Heart right ventricle (tissue), 16 donors: ENCODE measurements around the gene OR2B2. TPM values are rescaled to one million over a fixed set of nuclear protein-coding genes. Genes with fewer than 3 reads are reported as not detected.
A peak's percentile ranks its signal among the peaks of the same experiment; 100 is the strongest.
"Not testable (repeated sequence)": the region's sequence is repeated elsewhere in the genome, so short reads cannot be mapped to it uniquely, and the experiment has no call there.

Experiments
- ATAC-seq, 8 donors: fragments of 200-7000 bp; cut with Tn5 transposase; one replicate each; pipeline ENCODE4 v1.9.1; 2020; ENCODE audit warnings: mild to moderate bottlenecking in 8 of 8, moderate library complexity in 8 of 8, moderate number of reproducible peaks in 1 of 8
- DNase-seq, 2 donors: peaks; one replicate each; pipeline ENCODE4 v3.0.0-alpha.2; 2020
- H3K27ac ChIP-seq, 10 donors: fragments of 200-600 bp; sonication (generic) in 2 of 10; one replicate each; pipeline versions ENCODE4 v1.5.0 to v1.8.0; 2020 to 2022; ENCODE audit warnings: mild to moderate bottlenecking in 3 of 10
- H3K27me3 ChIP-seq, 7 donors: fragments of 200-600 bp; one replicate each; pipeline ENCODE4 v1.8.0; 2021 to 2022; ENCODE audit warnings: mild to moderate bottlenecking in 2 of 7
- H3K36me3 ChIP-seq, 9 donors: fragments of 200-600 bp; sonication (generic) in 1 of 9; one replicate each; pipeline versions ENCODE4 v1.5.0 to v1.8.0; 2020 to 2022; ENCODE audit warnings: mild to moderate bottlenecking in 2 of 9
- H3K4me1 ChIP-seq, 9 donors: fragments of 200-600 bp; sonication (generic) in 1 of 9; one replicate each; pipeline versions ENCODE4 v1.5.0 to v1.8.0; 2020 to 2022; ENCODE audit warnings: mild to moderate bottlenecking in 4 of 9
- H3K4me3 ChIP-seq, 10 donors: fragments of 200-600 bp; sonication (generic) in 2 of 10; one replicate each; pipeline versions ENCODE4 v1.5.0 to v1.8.0; 2020 to 2022; ENCODE audit warnings: mild to moderate bottlenecking in 7 of 10, moderate library complexity in 2 of 10
- H3K9me3 ChIP-seq, 11 donors: fragments of 200-600 bp in 10 of 11; sonication (generic) in 2 of 11; one replicate each; pipeline versions ENCODE4 v1.5.0 to v1.8.0; 2013 to 2022; ENCODE audit warnings: mild to moderate bottlenecking in 2 of 11, control low read depth in 1 of 11, moderate library complexity in 1 of 11
- WGBS, 2 donors: extraction: QIAGEN DNeasy Blood & Tissue Kit; methylation state at CpG; one replicate each; pipeline ENCODE4 v1.1.7; 2013; ENCODE audit warnings: inconsistent platforms in 1 of 2; 5-methylcytosine and 5-hydroxymethylcytosine counted together
- intact Hi-C, 10 donors: fragments of 100-400 bp; cut with DNase I; formaldehyde crosslinking; loops; one replicate each; pipeline versions ENCODE4 v1.11.1 to v1.14.2; 2022
- polyA plus RNA-seq, 2 donors: library from polyadenylated mRNA; stranded (reverse); fragments of 200-250 nt; gene quantifications; one replicate each; pipeline ENCODE4 v1.2.3, GENCODE V29; 2013
- total RNA-seq, 10 donors: library from RNA; stranded (reverse); fragmentation: NEBNext Ultra II Directional in 3 of 10; extraction: Animal tissue kit (Norgen Biotek cat#: 25700) in 3 of 10; gene quantifications; one replicate each; pipeline versions ENCODE4 v1.2.1 to v1.2.4, GENCODE V29; 2021 to 2023
- TF ChIP-seq, protein P1 (sequence below), 9 donors: fragments of 200-600 bp; sonication (generic) in 2 of 9; IDR thresholded peaks; one replicate each; pipeline versions ENCODE4 v1.5.0 to v1.8.0; 2021 to 2022; ENCODE audit warnings: antibody characterized with exemption in 9 of 9, mild to moderate bottlenecking in 5 of 9, moderate library complexity in 1 of 9
- donor health status: Arrhythmogenic right ventricular cardiomyopathy.
- donor health status: ischemic (EF 13 %, LVEDD 7.1; RV severe dilation, severe dysfunction).
- donor health status: healthy with polysubstance abuse.
- donor health status: DM: no; HTN: yes; CAD: no.
- donor health status: DM: no; HTN: no; CAD: no.
- donor health status: ischemic (EF 25% LVEDD 6.9; RV normal size, moderate dysfunction).
- donor health status: ischemic (EF 25% LVEDD 5.7; RV mildly dilated, moderate dysfunction).
- donor health status: healthy.
- donor health status: DM: yes; HTN: yes; CAD: no.
- donor health status: Ischemic cardiomyopathy.
- donor health status: ischemic (EF 35%, LVEDD 5.7; RV mildly dilated, moderate dysfunction).
- donor health status: nonischemic (EF 11% LVEDD 7.7; RV severe dilation, severe dysfunction).
- donor health status: DM: yes; HTN: yes; CAD: no.
- donor health status: PGD.
- donor health status: ischemic (EF 29% LVEDD 5.4; RV normal size, mild dysfunction).
- donor health status: nonischemic (EF 23%, LVEDD 6.1; RV moderate dilation, normal function).

The OR2B2 gene
- total and polyA plus RNA-seq, 12 donors = not detected

DNA sequence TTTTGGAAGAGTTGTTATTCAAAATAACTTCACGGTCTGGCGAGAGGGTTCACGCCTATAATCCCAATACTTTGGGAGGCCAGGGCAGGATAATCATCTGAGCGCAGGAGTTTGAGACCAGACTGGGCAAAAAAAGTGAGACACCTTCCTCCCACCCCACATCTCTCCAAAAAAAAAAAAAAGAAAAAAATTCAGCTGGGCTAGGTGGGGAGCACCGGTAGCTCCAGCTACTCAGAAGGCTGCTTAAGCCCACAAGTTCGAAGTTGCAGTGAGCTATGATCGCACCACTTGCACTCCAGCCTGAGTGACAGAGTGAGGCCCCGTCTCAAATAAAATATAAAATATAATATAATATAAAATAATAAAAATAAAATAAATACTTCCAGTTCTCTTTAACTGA, 10.4 kb downstream of the OR2B2 start:
- WGBS, 2 donors = 87 to 93% methylated on average over 8 of the region's 8 CpGs
- H3K4me3 ChIP-seq = peak overlapping the region in 1 of 10 donors; percentile 58
- H3K4me1 ChIP-seq = peaks cover 0 to 13% (median 0%) of the 10 kb centered on the region in 9 donors
- H3K36me3 ChIP-seq = no peaks in the 10 kb centered on the region
- intact Hi-C loops = loop anchor here in 5 of 10 donors (2.0 to 10.0 kb wide), 5 partner anchors 149 to 453 kb away; partner anchors contain the start of gene ZNF184 (in 1 of the 5)
- DNase-seq (no peak), ATAC-seq (no peak)
- no peak overlapping the region for H3K27ac ChIP-seq
- no peaks in the 10 kb centered on the region for H3K9me3 ChIP-seq
- H3K27me3 ChIP-seq = peaks cover 0 to 4% (median 0%) of the 10 kb centered on the region in 7 donors
- TF ChIP-seq, protein P1, sequence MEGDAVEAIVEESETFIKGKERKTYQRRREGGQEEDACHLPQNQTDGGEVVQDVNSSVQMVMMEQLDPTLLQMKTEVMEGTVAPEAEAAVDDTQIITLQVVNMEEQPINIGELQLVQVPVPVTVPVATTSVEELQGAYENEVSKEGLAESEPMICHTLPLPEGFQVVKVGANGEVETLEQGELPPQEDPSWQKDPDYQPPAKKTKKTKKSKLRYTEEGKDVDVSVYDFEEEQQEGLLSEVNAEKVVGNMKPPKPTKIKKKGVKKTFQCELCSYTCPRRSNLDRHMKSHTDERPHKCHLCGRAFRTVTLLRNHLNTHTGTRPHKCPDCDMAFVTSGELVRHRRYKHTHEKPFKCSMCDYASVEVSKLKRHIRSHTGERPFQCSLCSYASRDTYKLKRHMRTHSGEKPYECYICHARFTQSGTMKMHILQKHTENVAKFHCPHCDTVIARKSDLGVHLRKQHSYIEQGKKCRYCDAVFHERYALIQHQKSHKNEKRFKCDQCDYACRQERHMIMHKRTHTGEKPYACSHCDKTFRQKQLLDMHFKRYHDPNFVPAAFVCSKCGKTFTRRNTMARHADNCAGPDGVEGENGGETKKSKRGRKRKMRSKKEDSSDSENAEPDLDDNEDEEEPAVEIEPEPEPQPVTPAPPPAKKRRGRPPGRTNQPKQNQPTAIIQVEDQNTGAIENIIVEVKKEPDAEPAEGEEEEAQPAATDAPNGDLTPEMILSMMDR (IDR thresholded peaks at IDR 0.05) = no peak

DNA sequence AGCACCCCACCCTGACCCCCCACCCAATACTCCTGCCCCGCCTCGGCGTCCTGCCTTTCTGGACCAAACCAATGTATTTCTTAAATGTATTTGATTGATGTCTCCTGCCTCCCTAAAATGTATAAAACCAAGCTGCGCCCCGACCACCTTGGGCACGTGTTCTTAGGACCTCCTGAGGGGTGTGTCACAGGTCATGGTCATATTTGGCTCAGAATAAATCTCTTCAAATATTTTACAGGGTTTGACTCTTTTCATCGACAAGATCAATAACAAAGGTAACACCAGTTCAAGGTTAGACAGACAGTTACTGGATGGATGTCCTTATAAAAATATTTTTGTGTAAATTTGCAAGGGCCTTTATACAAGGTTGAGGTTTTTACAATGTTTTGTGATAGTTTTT, 12.0 kb downstream of the OR2B2 start:
- not testable (repeated sequence) for ATAC-seq, H3K36me3 ChIP-seq, H3K4me3 ChIP-seq, DNase-seq, H3K27ac ChIP-seq, H3K9me3 ChIP-seq, H3K27me3 ChIP-seq
- WGBS, 2 donors = 92 to 94% methylated on average over 7 of the region's 7 CpGs
- intact Hi-C loops = loop anchor here in 4 of 10 donors (5.0 to 10.0 kb wide), 4 partner anchors 148 to 455 kb away; partner anchors contain the start of gene ZNF184 (in 1 of the 4)
- peaks cover 0 to 20% (median 1%) of the 10 kb centered on the region in 9 donors for H3K4me1 ChIP-seq

DNA sequence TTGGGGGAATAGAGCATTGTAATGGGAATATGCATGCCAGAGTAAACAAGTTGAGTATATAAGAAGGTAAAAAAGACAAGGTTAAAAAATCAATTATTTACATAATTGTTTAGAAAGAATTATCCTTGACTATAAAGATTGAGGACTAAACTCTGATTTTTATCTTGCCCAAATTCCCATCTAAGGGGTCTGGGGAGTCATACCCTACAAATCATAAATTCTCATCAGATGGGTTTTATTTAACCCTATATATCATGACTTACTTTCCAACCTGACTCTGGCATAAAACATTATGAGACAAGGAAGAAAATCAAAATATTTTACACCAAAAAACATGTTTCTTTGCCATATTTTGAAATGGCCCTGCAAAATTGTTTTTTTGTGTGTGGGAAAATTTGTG, 12.7 kb downstream of the OR2B2 start:
- peaks cover 0 to 20% (median 6%) of the 10 kb centered on the region in 9 donors for H3K4me1 ChIP-seq
- H3K36me3 ChIP-seq = no peaks in the 10 kb centered on the region
- no peaks in the 10 kb centered on the region for H3K9me3 ChIP-seq
- DNase-seq (no peak), ATAC-seq (no peak)
- no peak overlapping the region for H3K27ac ChIP-seq
- H3K4me3 ChIP-seq = no peak overlapping the region
- intact Hi-C loops = loop anchor here (5.0 to 10.0 kb wide), 14 partner anchors 125 to 775 kb away; partner anchors contain the start of gene ZNF184 (in 4 of the 10)
- TF ChIP-seq, protein P1 (IDR thresholded peaks at IDR 0.05) = no peak
- no peaks in the 10 kb centered on the region for H3K27me3 ChIP-seq

DNA sequence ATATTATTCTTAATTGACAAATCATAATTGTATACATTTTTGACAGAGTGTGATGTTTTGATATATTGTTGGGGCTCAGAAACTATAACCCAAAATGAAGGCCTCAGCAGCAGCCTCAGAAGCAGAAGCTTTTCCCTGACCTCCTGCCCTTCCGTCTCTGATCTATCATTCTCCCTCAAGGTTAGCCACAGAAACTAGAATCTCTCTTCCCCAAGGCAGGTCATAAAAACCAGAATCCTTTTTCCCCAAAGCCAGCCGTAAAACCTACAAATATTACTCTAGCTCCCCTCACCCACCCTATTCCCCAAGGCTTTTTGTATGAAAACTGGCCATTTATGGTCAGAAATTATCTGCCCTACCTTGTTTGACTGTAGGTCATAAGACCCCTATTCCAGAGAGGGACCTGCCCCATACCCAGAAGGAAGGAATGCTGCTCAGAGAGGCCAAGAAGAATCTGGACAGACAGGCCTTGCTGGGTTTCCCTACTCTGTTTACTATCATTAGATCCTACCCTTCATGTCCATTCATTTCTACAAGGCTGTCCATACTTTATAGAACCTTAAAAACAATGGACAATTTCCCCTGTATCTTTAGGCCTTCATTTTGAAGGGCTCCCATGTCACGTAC, 14.5 kb downstream of the OR2B2 start:
- ATAC-seq = no peak
- DNase-seq = no peak
- intact Hi-C loops = loop anchor here (5.0 to 10.0 kb wide), 14 partner anchors 123 to 773 kb away; partner anchors contain the start of gene ZNF184 (in 4 of the 10)
- WGBS, 2 donors = 92 to 100% methylated on average over 3 of the region's 3 CpGs
- Histone ChIP-seq H3K4me1 (peaks cover 0 to 26% (median 14%) of the 10 kb centered on the region in 9 donors), H3K9me3 (no peaks in the 10 kb centered on the region), H3K27me3 (peaks cover 0 to 4% (median 2%) of the 10 kb centered on the region in 7 donors), H3K4me3 (no peak overlapping the region), H3K27ac (no peak overlapping the region), H3K36me3 (no peaks in the 10 kb centered on the region)
- TF ChIP-seq, protein P1 (IDR thresholded peaks at IDR 0.05) = no peak

DNA sequence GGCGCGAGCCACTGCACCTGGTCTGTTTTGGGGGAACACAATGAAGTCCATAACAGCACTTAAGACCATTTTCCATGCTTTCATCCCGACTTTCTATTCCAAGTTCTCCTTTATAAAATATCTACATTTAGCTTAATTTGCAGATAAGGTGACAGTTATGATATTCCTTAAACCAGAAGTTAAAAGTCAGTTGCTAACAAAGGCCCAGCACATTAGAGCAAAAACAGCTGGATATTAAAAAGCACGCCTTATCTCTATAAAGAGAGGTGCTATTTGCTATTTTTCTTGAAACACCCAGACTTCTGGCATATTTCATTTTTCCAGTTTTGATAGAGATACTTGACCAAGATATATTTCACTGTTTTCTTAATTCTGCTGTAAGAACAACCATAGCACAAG, 15.8 kb downstream of the OR2B2 start:
- no peak overlapping the region for H3K27ac ChIP-seq
- peaks cover 0 to 16% (median 15%) of the 10 kb centered on the region in 7 donors for H3K27me3 ChIP-seq
- WGBS, 2 donors = 88 to 89% methylated on average over 4 of the region's 4 CpGs
- DNase-seq (no peak), ATAC-seq (no peak)
- no peaks in the 10 kb centered on the region for H3K9me3 ChIP-seq
- no peaks in the 10 kb centered on the region for H3K36me3 ChIP-seq
- H3K4me3 ChIP-seq = no peak overlapping the region
- TF ChIP-seq, protein P1 (IDR thresholded peaks at IDR 0.05) = no peak
- intact Hi-C loops = loop anchor here (5.0 to 10.0 kb wide), 14 partner anchors 122 to 772 kb away; partner anchors contain the start of gene ZNF184 (in 4 of the 10)
- H3K4me1 ChIP-seq = peaks cover 0 to 32% (median 21%) of the 10 kb centered on the region in 9 donors
